Fibroblast of peridontal ligament (primary cell): ENCODE data around the gene CTSC.
"Not testable (repeated sequence)": the region's sequence is repeated elsewhere in the genome, so short reads cannot be mapped to it uniquely, and the experiment has no call there.

Source experiments
- DNase-seq: peaks from one replicate; pipeline ENCODE4 v3.0.0-alpha.2; 2010; ENCODE audit errors: extremely low read depth

Gene CTSC

GRCh38 chr11:88282747-88283515 lies 54.6 kb downstream of the CTSC start:
- peak; percentile 33 for DNase-seq

GRCh38 chr11:88281317-88281712 lies 56.2 kb downstream of the CTSC start:
- peak; percentile 19 for DNase-seq

- peak; percentile 53 for DNase-seq
Measured at GRCh38 chr11:88280673-88281316, 56.7 kb downstream of the CTSC start.

- DNase-seq: no peak
Measured at GRCh38 chr11:88277349-88277915, 60.1 kb downstream of the CTSC start.

GRCh38 chr11:88275636-88276035 lies 61.9 kb downstream of the CTSC start:
- no peak for DNase-seq

- DNase-seq: no peak
Measured at GRCh38 chr11:88266919-88267318, 70.6 kb downstream of the CTSC start.

GRCh38 chr11:88266157-88266556 lies 71.4 kb downstream of the CTSC start:
- DNase-seq: no peak

GRCh38 chr11:88259431-88259830 lies 78.1 kb downstream of the CTSC start:
- no peak for DNase-seq

- DNase-seq: no peak
Measured at GRCh38 chr11:88252208-88252607, 85.3 kb downstream of the CTSC start.

- no peak for DNase-seq
Measured at GRCh38 chr11:88250566-88251242, 86.8 kb downstream of the CTSC start.

GRCh38 chr11:88249706-88250105 lies 87.8 kb downstream of the CTSC start:
- peak; percentile 21 for DNase-seq

- peak; percentile 93 for DNase-seq
Measured at GRCh38 chr11:88246696-88247095, 90.8 kb downstream of the CTSC start.

- DNase-seq: not testable (repeated sequence)
Measured at GRCh38 chr11:88245576-88245975, 92.0 kb downstream of the CTSC start.
